ENCODE data around the gene LYPD6B. TPM values are rescaled to one million over a fixed set of nuclear protein-coding genes. Genes with fewer than 3 reads are reported as not detected.

The LYPD6B gene
- total and polyA plus RNA-seq, 4 donors, result 0.13 to 0.59 (median 0.14) TPM

DNA sequence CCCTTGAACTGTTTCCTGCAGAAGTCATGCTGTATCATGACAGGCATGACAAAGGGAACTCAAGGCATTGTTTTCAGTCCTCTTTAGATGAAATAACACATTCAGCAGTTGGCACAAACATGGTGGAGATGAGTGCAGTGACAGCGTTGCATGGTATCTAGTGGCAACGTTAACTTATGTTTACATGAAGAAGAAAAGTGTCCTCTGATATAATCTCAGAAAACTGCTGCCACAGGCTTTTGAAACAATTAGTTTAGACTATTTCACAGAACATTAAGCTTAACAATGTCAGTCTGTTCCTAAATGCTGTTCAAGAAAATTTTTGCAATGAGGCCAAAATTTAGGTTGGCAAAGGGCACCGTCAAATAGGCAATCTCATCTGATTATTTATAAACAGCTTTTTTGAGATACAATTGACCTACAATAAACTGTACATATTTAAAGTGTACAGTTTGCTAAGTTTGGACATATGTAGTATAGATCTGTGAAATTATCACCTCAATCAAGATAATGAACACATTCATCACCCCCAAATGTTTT lies 64.7 kb downstream of the LYPD6B start:
- no peaks in the 10 kb centered on the region for H3K27me3 ChIP-seq (ENCODE audit: control insufficient read depth in 4 of 4, insufficient read depth in 4 of 4, low read length in 3 of 4)
- no peak overlapping the region for H3K27ac ChIP-seq (ENCODE audit: low read depth in 1 of 2, low read length in 2 of 2)
- no peaks in the 10 kb centered on the region for H3K36me3 ChIP-seq (ENCODE audit: control insufficient read depth in 4 of 4, insufficient read depth in 3 of 4, low read depth in 1 of 4, low read length in 3 of 4)
- no peak for DNase-seq (ENCODE audit: low spot score)
- TF ChIP-seq RAD21 (IDR thresholded peaks at IDR 0.05) (no peak), GABPA (IDR thresholded peaks at IDR 0.05 in 1 of 2, conservative IDR thresholded peaks at IDR 0.05 in 1 of 2) (no peak), TAF1 (conservative IDR thresholded peaks at IDR 0.05) (no peak), FOXA1 (IDR thresholded peaks at IDR 0.05) (no peak), FOXA2 (IDR thresholded peaks at IDR 0.05) (no peak), YY1 (IDR thresholded peaks at IDR 0.05) (no peak), RXRA (IDR thresholded peaks at IDR 0.05) (no peak), JUND (IDR thresholded peaks at IDR 0.05) (no peak), EGR1 (IDR thresholded peaks at IDR 0.05; ENCODE audit: low read depth in 2 of 2) (no peak), HNF4G (IDR thresholded peaks at IDR 0.05) (no peak), NR2F2 (IDR thresholded peaks at IDR 0.05) (no peak)
- TF ChIP-seq, protein P1, sequence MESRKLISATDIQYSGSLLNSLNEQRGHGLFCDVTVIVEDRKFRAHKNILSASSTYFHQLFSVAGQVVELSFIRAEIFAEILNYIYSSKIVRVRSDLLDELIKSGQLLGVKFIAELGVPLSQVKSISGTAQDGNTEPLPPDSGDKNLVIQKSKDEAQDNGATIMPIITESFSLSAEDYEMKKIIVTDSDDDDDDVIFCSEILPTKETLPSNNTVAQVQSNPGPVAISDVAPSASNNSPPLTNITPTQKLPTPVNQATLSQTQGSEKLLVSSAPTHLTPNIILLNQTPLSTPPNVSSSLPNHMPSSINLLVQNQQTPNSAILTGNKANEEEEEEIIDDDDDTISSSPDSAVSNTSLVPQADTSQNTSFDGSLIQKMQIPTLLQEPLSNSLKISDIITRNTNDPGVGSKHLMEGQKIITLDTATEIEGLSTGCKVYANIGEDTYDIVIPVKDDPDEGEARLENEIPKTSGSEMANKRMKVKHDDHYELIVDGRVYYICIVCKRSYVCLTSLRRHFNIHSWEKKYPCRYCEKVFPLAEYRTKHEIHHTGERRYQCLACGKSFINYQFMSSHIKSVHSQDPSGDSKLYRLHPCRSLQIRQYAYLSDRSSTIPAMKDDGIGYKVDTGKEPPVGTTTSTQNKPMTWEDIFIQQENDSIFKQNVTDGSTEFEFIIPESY (IDR thresholded peaks at IDR 0.05), result no peak
- TF ChIP-seq, protein P2, sequence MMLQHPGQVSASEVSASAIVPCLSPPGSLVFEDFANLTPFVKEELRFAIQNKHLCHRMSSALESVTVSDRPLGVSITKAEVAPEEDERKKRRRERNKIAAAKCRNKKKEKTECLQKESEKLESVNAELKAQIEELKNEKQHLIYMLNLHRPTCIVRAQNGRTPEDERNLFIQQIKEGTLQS (IDR thresholded peaks at IDR 0.05), result no peak
- TF ChIP-seq, protein P3, sequence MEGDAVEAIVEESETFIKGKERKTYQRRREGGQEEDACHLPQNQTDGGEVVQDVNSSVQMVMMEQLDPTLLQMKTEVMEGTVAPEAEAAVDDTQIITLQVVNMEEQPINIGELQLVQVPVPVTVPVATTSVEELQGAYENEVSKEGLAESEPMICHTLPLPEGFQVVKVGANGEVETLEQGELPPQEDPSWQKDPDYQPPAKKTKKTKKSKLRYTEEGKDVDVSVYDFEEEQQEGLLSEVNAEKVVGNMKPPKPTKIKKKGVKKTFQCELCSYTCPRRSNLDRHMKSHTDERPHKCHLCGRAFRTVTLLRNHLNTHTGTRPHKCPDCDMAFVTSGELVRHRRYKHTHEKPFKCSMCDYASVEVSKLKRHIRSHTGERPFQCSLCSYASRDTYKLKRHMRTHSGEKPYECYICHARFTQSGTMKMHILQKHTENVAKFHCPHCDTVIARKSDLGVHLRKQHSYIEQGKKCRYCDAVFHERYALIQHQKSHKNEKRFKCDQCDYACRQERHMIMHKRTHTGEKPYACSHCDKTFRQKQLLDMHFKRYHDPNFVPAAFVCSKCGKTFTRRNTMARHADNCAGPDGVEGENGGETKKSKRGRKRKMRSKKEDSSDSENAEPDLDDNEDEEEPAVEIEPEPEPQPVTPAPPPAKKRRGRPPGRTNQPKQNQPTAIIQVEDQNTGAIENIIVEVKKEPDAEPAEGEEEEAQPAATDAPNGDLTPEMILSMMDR (IDR thresholded peaks at IDR 0.05; ENCODE audit: low read depth, low read length, missing input control), result no peak
- TF ChIP-seq, protein P4, sequence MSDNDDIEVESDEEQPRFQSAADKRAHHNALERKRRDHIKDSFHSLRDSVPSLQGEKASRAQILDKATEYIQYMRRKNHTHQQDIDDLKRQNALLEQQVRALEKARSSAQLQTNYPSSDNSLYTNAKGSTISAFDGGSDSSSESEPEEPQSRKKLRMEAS (IDR thresholded peaks at IDR 0.05), result no peak
- TF ChIP-seq, protein P5, sequence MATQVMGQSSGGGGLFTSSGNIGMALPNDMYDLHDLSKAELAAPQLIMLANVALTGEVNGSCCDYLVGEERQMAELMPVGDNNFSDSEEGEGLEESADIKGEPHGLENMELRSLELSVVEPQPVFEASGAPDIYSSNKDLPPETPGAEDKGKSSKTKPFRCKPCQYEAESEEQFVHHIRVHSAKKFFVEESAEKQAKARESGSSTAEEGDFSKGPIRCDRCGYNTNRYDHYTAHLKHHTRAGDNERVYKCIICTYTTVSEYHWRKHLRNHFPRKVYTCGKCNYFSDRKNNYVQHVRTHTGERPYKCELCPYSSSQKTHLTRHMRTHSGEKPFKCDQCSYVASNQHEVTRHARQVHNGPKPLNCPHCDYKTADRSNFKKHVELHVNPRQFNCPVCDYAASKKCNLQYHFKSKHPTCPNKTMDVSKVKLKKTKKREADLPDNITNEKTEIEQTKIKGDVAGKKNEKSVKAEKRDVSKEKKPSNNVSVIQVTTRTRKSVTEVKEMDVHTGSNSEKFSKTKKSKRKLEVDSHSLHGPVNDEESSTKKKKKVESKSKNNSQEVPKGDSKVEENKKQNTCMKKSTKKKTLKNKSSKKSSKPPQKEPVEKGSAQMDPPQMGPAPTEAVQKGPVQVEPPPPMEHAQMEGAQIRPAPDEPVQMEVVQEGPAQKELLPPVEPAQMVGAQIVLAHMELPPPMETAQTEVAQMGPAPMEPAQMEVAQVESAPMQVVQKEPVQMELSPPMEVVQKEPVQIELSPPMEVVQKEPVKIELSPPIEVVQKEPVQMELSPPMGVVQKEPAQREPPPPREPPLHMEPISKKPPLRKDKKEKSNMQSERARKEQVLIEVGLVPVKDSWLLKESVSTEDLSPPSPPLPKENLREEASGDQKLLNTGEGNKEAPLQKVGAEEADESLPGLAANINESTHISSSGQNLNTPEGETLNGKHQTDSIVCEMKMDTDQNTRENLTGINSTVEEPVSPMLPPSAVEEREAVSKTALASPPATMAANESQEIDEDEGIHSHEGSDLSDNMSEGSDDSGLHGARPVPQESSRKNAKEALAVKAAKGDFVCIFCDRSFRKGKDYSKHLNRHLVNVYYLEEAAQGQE (IDR thresholded peaks at IDR 0.05), result no peak
- 76% methylated on average over 3 of the region's 3 CpGs for WGBS
- no peak overlapping the region for H3K4me3 ChIP-seq (ENCODE audit: low read depth in 1 of 3, low read length in 3 of 3)
- no peaks in the 10 kb centered on the region for H3K9me3 ChIP-seq (ENCODE audit: control insufficient read depth in 4 of 4, low read length in 3 of 4)
- no peak overlapping the region for H3K9ac ChIP-seq (ENCODE audit: low read depth in 1 of 2, low read length in 2 of 2)
- H3K4me1 ChIP-seq (ENCODE audit: control insufficient read depth in 4 of 4, insufficient read depth in 4 of 4, low read length in 3 of 4), result peaks cover 0 to 15% (median 6%) of the 10 kb centered on the region in 4 donors

DNA sequence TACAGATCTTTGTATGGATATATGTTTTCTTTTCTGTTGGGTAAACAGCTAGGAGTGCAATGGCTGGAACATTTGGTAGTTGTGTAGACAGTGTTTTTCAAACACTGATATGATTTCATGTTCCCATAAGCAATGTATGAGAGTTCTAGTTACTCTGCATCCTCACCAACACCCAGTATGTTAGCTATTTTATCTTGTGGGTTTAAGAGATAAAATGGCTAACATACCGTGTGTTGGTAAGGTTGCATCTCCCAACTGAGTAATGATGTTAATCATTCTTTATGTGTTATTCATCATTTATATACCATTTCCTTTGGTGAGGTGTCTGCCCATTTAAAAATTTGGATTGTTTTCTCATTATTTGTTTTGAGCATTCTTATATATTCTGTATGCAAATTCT lies 65.7 kb downstream of the LYPD6B start:
- 84% methylated on average over 1 of the region's 1 CpG for WGBS
- no peak overlapping the region for H3K27ac ChIP-seq (ENCODE audit: low read depth in 1 of 2, low read length in 2 of 2)
- no peak for DNase-seq (ENCODE audit: low spot score)
- no peaks in the 10 kb centered on the region for H3K9me3 ChIP-seq (ENCODE audit: control insufficient read depth in 4 of 4, low read length in 3 of 4)
- no peak overlapping the region for H3K4me3 ChIP-seq (ENCODE audit: low read depth in 1 of 3, low read length in 3 of 3)
- H3K36me3 ChIP-seq (ENCODE audit: control insufficient read depth in 4 of 4, insufficient read depth in 3 of 4, low read depth in 1 of 4, low read length in 3 of 4), result no peaks in the 10 kb centered on the region
- H3K27me3 ChIP-seq (ENCODE audit: control insufficient read depth in 4 of 4, insufficient read depth in 4 of 4, low read length in 3 of 4), result no peaks in the 10 kb centered on the region
- peaks cover 0 to 15% (median 6%) of the 10 kb centered on the region in 4 donors for H3K4me1 ChIP-seq (ENCODE audit: control insufficient read depth in 4 of 4, insufficient read depth in 4 of 4, low read length in 3 of 4)
- H3K9ac ChIP-seq (ENCODE audit: low read depth in 1 of 2, low read length in 2 of 2), result no peak overlapping the region
- TF ChIP-seq NR2F2 (IDR thresholded peaks at IDR 0.05), result no peak
- TF ChIP-seq SP1 (IDR thresholded peaks at IDR 0.05), result no peak
- TF ChIP-seq YY1 (IDR thresholded peaks at IDR 0.05), result no peak
- TF ChIP-seq TAF1 (conservative IDR thresholded peaks at IDR 0.05), result no peak
- no peak for TF ChIP-seq FOXA2 (IDR thresholded peaks at IDR 0.05)
- TF ChIP-seq FOXA1 (IDR thresholded peaks at IDR 0.05), result no peak
- TF ChIP-seq, protein P5 (IDR thresholded peaks at IDR 0.05), result no peak
- no peak for TF ChIP-seq GABPA (IDR thresholded peaks at IDR 0.05 in 1 of 2, conservative IDR thresholded peaks at IDR 0.05 in 1 of 2)
- TF ChIP-seq, protein P3 (IDR thresholded peaks at IDR 0.05; ENCODE audit: low read depth, low read length, missing input control), result no peak
- TF ChIP-seq HNF4A (conservative IDR thresholded peaks at IDR 0.05), result no peak
- no peak for TF ChIP-seq HNF4G (IDR thresholded peaks at IDR 0.05)
